Stimulated activated CD8-positive, alpha-beta memory T cell treated with anti-CD3 and anti-CD28 coated beads, Interleukin-7, amount 100 ng/mL, for 4 hours (primary cell): Measurements from ENCODE around the gene ZC3H18.

Experiments
- DNase-seq, 2 donors: peaks; one replicate each; pipeline ENCODE4 v3.0.0-alpha.2; 2020; ENCODE audit warnings: low read depth in 2 of 2

ZC3H18 gene

GRCh38 chr16:88569985-88570690 is at the start of gene ZC3H18:
TSS of gene ZC3H18 (plus strand) at chr16:88570403. CDS start at chr16:88577124, 6,721 bp downstream.
- DNase-seq, result peak; percentile 91 to 99

GRCh38 chr16:88521674-88522073 is 48.5 kb upstream of the ZC3H18 start:
- no peak for DNase-seq

- DNase-seq, result no peak
Observed at GRCh38 chr16:88522276-88522949, 47.8 kb upstream of the ZC3H18 start.

- no peak for DNase-seq
Observed at GRCh38 chr16:88523309-88524161, 46.7 kb upstream of the ZC3H18 start.

- DNase-seq, result no peak
Observed at GRCh38 chr16:88524274-88524972, 45.8 kb upstream of the ZC3H18 start.

GRCh38 chr16:88524973-88525662 is 45.1 kb upstream of the ZC3H18 start:
- DNase-seq, result no peak

- DNase-seq, result no peak
Observed at GRCh38 chr16:88525663-88525990, 44.6 kb upstream of the ZC3H18 start.

GRCh38 chr16:88526008-88526905 is 43.9 kb upstream of the ZC3H18 start:
- no peak for DNase-seq

GRCh38 chr16:88526906-88527185 is 43.4 kb upstream of the ZC3H18 start:
- DNase-seq, result no peak

- DNase-seq, result peak; percentile 15 to 36
Observed at GRCh38 chr16:88527186-88527936, 42.8 kb upstream of the ZC3H18 start.

- no peak for DNase-seq
Observed at GRCh38 chr16:88527937-88528743, 42.1 kb upstream of the ZC3H18 start.

- DNase-seq, result no peak
Observed at GRCh38 chr16:88528902-88529318, 41.3 kb upstream of the ZC3H18 start.

- DNase-seq, result no peak
Observed at GRCh38 chr16:88529596-88529995, 40.6 kb upstream of the ZC3H18 start.

- DNase-seq, result no peak
Observed at GRCh38 chr16:88530051-88530857, 39.9 kb upstream of the ZC3H18 start.

- DNase-seq, result no peak
Observed at GRCh38 chr16:88530858-88531203, 39.4 kb upstream of the ZC3H18 start.

- DNase-seq, result no peak
Observed at GRCh38 chr16:88531346-88531745, 38.9 kb upstream of the ZC3H18 start.

- no peak for DNase-seq
Observed at GRCh38 chr16:88531931-88532433, 38.2 kb upstream of the ZC3H18 start.
